HEK293 (cell line): Measurements from ENCODE around the gene PARP3.

ENCODE experiments used
- GLIS1 ChIP-seq: fragments of 450-650 bp; formaldehyde crosslinking; IDR thresholded peaks from 2 replicates; pipeline ENCODE4 v1.5.1; 2016; ENCODE audit warnings: missing biosample characterization, missing genetic modification characterization
- ZNF350 ChIP-seq: fragments of 450-650 bp; formaldehyde crosslinking; IDR thresholded peaks from 2 replicates; pipeline ENCODE4 v1.5.0; 2017; ENCODE audit warnings: missing biosample characterization, mild to moderate bottlenecking, missing genetic modification characterization

GRCh38 chr3:51975852-51976549, 33.8 kb downstream of the PARP3 start:
- no peak for TF ChIP-seq ZNF350 (tag by site-specific recombination)
- no peak for TF ChIP-seq GLIS1 (tag by site-specific recombination)
